GM12873 (cell line): ENCODE results near the gene SH3BGRL3.

Experiments used
- CTCF ChIP-seq: IDR thresholded peaks from 2 replicates; pipeline ENCODE4 v1.5.1; 2012; ENCODE audit warnings: low read depth, mild to moderate bottlenecking, moderate library complexity, low read length, control low read depth; ENCODE audit not compliant: insufficient read depth; ENCODE audit errors: missing control alignments

Gene SH3BGRL3

GRCh38 chr1:26324550-26324949, 44.7 kb downstream of the SH3BGRL3 start:
- no peak for TF ChIP-seq CTCF

- TF ChIP-seq CTCF: no peak
These were observed 48.1 kb downstream of the SH3BGRL3 start for GRCh38 chr1:26327956-26328362.

- no peak for TF ChIP-seq CTCF
These were observed 48.7 kb downstream of the SH3BGRL3 start for GRCh38 chr1:26328597-26328996.

GRCh38 chr1:26330276-26330675, 50.4 kb downstream of the SH3BGRL3 start:
- TF ChIP-seq CTCF: no peak
